SU-DHL-6 (cell line): ENCODE measurements around the gene FAM107B.

Experiments
- EZH2phosphoT487 ChIP-seq: fragments of 200-600 bp; sonication (generic), shearing (Covaris generic); conservative IDR thresholded peaks from 2 replicates; pipeline ENCODE4 v1.6.1; 2018; ENCODE audit warnings: mild to moderate bottlenecking, antibody characterized with exemption, low read length, moderate library complexity, mixed read lengths
- TF ChIP-seq, protein P1 (sequence below): fragments of 200-600 bp; sonication (generic); IDR thresholded peaks from one replicate; pipeline ENCODE4 v1.5.1; 2017; ENCODE audit warnings: antibody characterized with exemption, mild to moderate bottlenecking, low read length, moderate library complexity; ENCODE audit not compliant: insufficient read depth, poor library complexity, severe bottlenecking

DNA sequence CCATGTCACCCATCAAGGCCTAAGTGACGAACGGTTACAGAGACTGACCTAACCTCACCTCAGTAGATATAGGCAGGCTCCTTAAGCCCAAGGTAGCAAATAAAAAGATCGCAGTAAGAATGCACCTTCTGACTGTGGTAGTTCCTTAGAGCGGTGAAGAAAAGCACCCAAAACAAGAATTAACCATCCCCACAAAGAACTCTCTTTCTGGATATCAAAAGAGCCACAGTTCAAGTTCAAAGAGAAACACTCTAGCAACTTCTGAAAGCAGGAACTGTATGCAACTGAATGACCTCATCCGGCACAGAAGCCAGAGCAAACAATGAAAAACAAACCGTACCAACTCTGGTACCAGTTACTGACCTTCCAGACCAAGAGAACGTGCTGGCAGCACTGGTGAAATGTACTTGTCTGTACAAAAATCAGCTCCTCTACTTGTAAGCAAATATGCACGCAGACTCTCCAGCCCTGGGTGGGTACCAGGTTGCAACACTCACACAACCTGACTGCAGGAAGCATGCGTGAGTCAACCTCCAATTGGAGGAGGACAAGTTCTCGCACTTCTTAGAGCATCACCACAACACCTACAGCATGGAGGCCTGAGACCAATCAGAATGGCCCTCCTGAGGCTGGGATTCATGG, 202.7 kb downstream of the FAM107B start:
- TF ChIP-seq, protein P1, sequence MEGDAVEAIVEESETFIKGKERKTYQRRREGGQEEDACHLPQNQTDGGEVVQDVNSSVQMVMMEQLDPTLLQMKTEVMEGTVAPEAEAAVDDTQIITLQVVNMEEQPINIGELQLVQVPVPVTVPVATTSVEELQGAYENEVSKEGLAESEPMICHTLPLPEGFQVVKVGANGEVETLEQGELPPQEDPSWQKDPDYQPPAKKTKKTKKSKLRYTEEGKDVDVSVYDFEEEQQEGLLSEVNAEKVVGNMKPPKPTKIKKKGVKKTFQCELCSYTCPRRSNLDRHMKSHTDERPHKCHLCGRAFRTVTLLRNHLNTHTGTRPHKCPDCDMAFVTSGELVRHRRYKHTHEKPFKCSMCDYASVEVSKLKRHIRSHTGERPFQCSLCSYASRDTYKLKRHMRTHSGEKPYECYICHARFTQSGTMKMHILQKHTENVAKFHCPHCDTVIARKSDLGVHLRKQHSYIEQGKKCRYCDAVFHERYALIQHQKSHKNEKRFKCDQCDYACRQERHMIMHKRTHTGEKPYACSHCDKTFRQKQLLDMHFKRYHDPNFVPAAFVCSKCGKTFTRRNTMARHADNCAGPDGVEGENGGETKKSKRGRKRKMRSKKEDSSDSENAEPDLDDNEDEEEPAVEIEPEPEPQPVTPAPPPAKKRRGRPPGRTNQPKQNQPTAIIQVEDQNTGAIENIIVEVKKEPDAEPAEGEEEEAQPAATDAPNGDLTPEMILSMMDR, result no peak
- TF ChIP-seq EZH2phosphoT487, result no peak
